Activated CD8-positive, alpha-beta T cell treated with anti-CD3 and anti-CD28 coated beads, Interleukin-2, amount 10 ng/mL, durations not matched to agents 7 days and 5 days (primary cell): ENCODE results near the gene KAZN. TPM values are rescaled to one million over a fixed set of nuclear protein-coding genes. Genes with fewer than 3 reads are reported as not detected.

Source experiments
- ATAC-seq: fragments of 150-1000 bp; cut with Tn5 transposase; one replicate; pipeline ENCODE4 v1.10.0; 2021; ENCODE audit warnings: moderate library complexity
- CTCF ChIA-PET: fragments of 350-600 bp; sonication (Branson Sonifier 250); formaldehyde crosslinking; loops from one replicate; lab custom pipeline; 2021; ENCODE audit warnings: antibody characterized with exemption; lab: Charles Lee
- POLR2A ChIA-PET: fragments of 350-600 bp; sonication (Branson Sonifier 250); formaldehyde crosslinking; loops from one replicate; lab custom pipeline; 2021; ENCODE audit warnings: antibody characterized with exemption; lab: Charles Lee
- DNase-seq: peaks from one replicate; pipeline ENCODE4 v3.0.0-alpha.2; 2020
- H3K27ac Mint-ChIP-seq: one replicate; pipeline ENCODE4 v1.8.0; 2021; ENCODE audit warnings: mild to moderate bottlenecking, mixed read lengths
- H3K27me3 Mint-ChIP-seq: one replicate; pipeline ENCODE4 v1.8.0; 2021; ENCODE audit warnings: low read depth, mixed read lengths
- H3K36me3 Mint-ChIP-seq: one replicate; pipeline ENCODE4 v1.8.0; 2021; ENCODE audit warnings: low read depth, mixed read lengths
- H3K4me1 Mint-ChIP-seq: one replicate; pipeline ENCODE4 v1.8.0; 2021; ENCODE audit warnings: low read depth, mixed read lengths
- H3K4me3 Mint-ChIP-seq: one replicate; pipeline ENCODE4 v1.8.0; 2021; ENCODE audit warnings: mild to moderate bottlenecking, mixed read lengths
- H3K9me3 Mint-ChIP-seq: one replicate; pipeline ENCODE4 v1.8.0; 2022; ENCODE audit warnings: mixed read lengths; ENCODE audit not compliant: insufficient read depth
- total RNA-seq, 2 experiments: library from RNA; stranded (reverse); gene quantifications; one replicate each; pipeline ENCODE4 v1.2.3, GENCODE V29; 2021

KAZN gene
- total RNA-seq, 2 experiments from 2014 or later, result 1.1 to 1.7 TPM

GRCh38 chr1:14876747-14877146 lies 278.3 kb downstream of the KAZN start:
- H3K27me3 Mint-ChIP-seq, result peaks cover 15% of the 10 kb centered on the region
- H3K4me1 Mint-ChIP-seq, result no peaks in the 10 kb centered on the region
- ATAC-seq (no peak), DNase-seq (no peak)
- ChIA-PET CTCF (no interaction called here), POLR2A (no interaction called here)
- no peak overlapping the region for H3K27ac Mint-ChIP-seq
- no peaks in the 10 kb centered on the region for H3K36me3 Mint-ChIP-seq
- H3K4me3 Mint-ChIP-seq, result no peak overlapping the region
- no peaks in the 10 kb centered on the region for H3K9me3 Mint-ChIP-seq

- no peak overlapping the region for H3K4me3 Mint-ChIP-seq
- H3K36me3 Mint-ChIP-seq, result no peaks in the 10 kb centered on the region
- ChIA-PET CTCF (no interaction called here), POLR2A (no interaction called here)
- H3K9me3 Mint-ChIP-seq, result no peaks in the 10 kb centered on the region
- H3K27me3 Mint-ChIP-seq, result peaks cover 15% of the 10 kb centered on the region
- DNase-seq (no peak), ATAC-seq (no peak)
- no peak overlapping the region for H3K27ac Mint-ChIP-seq
- no peaks in the 10 kb centered on the region for H3K4me1 Mint-ChIP-seq
These were observed 278.7 kb downstream of the KAZN start for GRCh38 chr1:14877224-14877623.

- DNase-seq, result no peak
- Mint-ChIP-seq H3K4me1 (no peaks in the 10 kb centered on the region), H3K27me3 (peaks cover 15% of the 10 kb centered on the region), H3K9me3 (no peaks in the 10 kb centered on the region), H3K27ac (no peak overlapping the region), H3K4me3 (no peak overlapping the region), H3K36me3 (no peaks in the 10 kb centered on the region)
- ChIA-PET POLR2A (no interaction called here), CTCF (no interaction called here)
- no peak for ATAC-seq
These were observed 279.6 kb downstream of the KAZN start for GRCh38 chr1:14878124-14878523.

GRCh38 chr1:14878951-14879350 lies 280.5 kb downstream of the KAZN start:
- no peaks in the 10 kb centered on the region for H3K36me3 Mint-ChIP-seq
- peaks cover 15% of the 10 kb centered on the region for H3K27me3 Mint-ChIP-seq
- ATAC-seq (no peak), DNase-seq (no peak)
- POLR2A ChIA-PET, result no interaction called here
- H3K4me1 Mint-ChIP-seq, result no peaks in the 10 kb centered on the region
- CTCF ChIA-PET, result no interaction called here
- H3K4me3 Mint-ChIP-seq, result no peak overlapping the region
- H3K27ac Mint-ChIP-seq, result no peak overlapping the region
- H3K9me3 Mint-ChIP-seq, result no peaks in the 10 kb centered on the region

- Mint-ChIP-seq H3K27me3 (peaks cover 11% of the 10 kb centered on the region), H3K4me3 (no peak overlapping the region), H3K36me3 (no peaks in the 10 kb centered on the region), H3K27ac (no peak overlapping the region), H3K4me1 (no peaks in the 10 kb centered on the region), H3K9me3 (no peaks in the 10 kb centered on the region)
- no peak for ATAC-seq
- DNase-seq, result no peak
- ChIA-PET POLR2A (no interaction called here), CTCF (interaction anchor here (1.2 kb wide), 1 partner anchor 147 kb away, joined by 4 read pairs; no protein-coding TSS in a partner anchor)
These were observed 282.2 kb downstream of the KAZN start for GRCh38 chr1:14880456-14881316.

- DNase-seq, result no peak
- ChIA-PET CTCF (no interaction called here), POLR2A (no interaction called here)
- no peaks in the 10 kb centered on the region for H3K36me3 Mint-ChIP-seq
- H3K4me3 Mint-ChIP-seq, result no peak overlapping the region
- H3K4me1 Mint-ChIP-seq, result no peaks in the 10 kb centered on the region
- no peaks in the 10 kb centered on the region for H3K9me3 Mint-ChIP-seq
- H3K27me3 Mint-ChIP-seq, result peaks cover 1% of the 10 kb centered on the region
- no peak for ATAC-seq
- no peak overlapping the region for H3K27ac Mint-ChIP-seq
These were observed 283.5 kb downstream of the KAZN start for GRCh38 chr1:14881775-14882672.

- ChIA-PET POLR2A (no interaction called here), CTCF (no interaction called here)
- H3K4me1 Mint-ChIP-seq, result no peaks in the 10 kb centered on the region
- H3K27me3 Mint-ChIP-seq, result no peaks in the 10 kb centered on the region
- no peaks in the 10 kb centered on the region for H3K9me3 Mint-ChIP-seq
- H3K36me3 Mint-ChIP-seq, result no peaks in the 10 kb centered on the region
- DNase-seq (no peak), ATAC-seq (no peak)
- no peak overlapping the region for H3K27ac Mint-ChIP-seq
- H3K4me3 Mint-ChIP-seq, result no peak overlapping the region
These were observed 286.2 kb downstream of the KAZN start for GRCh38 chr1:14884614-14885175.

- Mint-ChIP-seq H3K4me3 (no peak overlapping the region), H3K27me3 (no peaks in the 10 kb centered on the region), H3K4me1 (no peaks in the 10 kb centered on the region), H3K9me3 (no peaks in the 10 kb centered on the region), H3K27ac (no peak overlapping the region), H3K36me3 (no peaks in the 10 kb centered on the region)
- DNase-seq (no peak), ATAC-seq (no peak)
- ChIA-PET CTCF (no interaction called here), POLR2A (no interaction called here)
These were observed 288.6 kb downstream of the KAZN start for GRCh38 chr1:14887044-14887566.

- POLR2A ChIA-PET, result no interaction called here
- H3K9me3 Mint-ChIP-seq, result no peaks in the 10 kb centered on the region
- no peaks in the 10 kb centered on the region for H3K36me3 Mint-ChIP-seq
- CTCF ChIA-PET, result interaction anchor here (1.3 kb wide), 1 partner anchor 27 kb away, joined by 3 read pairs; no protein-coding TSS in a partner anchor
- no peak overlapping the region for H3K4me3 Mint-ChIP-seq
- H3K27ac Mint-ChIP-seq, result no peak overlapping the region
- no peaks in the 10 kb centered on the region for H3K27me3 Mint-ChIP-seq
- no peaks in the 10 kb centered on the region for H3K4me1 Mint-ChIP-seq
- DNase-seq (no peak), ATAC-seq (no peak)
These were observed 289.4 kb downstream of the KAZN start for GRCh38 chr1:14887764-14888350.

- Mint-ChIP-seq H3K27ac (no peak overlapping the region), H3K4me1 (no peaks in the 10 kb centered on the region), H3K36me3 (no peaks in the 10 kb centered on the region)
These were observed 289.9 kb downstream of the KAZN start for GRCh38 chr1:14888374-14888773.

GRCh38 chr1:14889825-14890440 lies 291.4 kb downstream of the KAZN start:
- ATAC-seq, result no peak
- no peaks in the 10 kb centered on the region for H3K27me3 Mint-ChIP-seq
- H3K27ac Mint-ChIP-seq, result no peak overlapping the region
- DNase-seq, result no peak
- ChIA-PET CTCF (no interaction called here), POLR2A (no interaction called here)
- H3K9me3 Mint-ChIP-seq, result no peaks in the 10 kb centered on the region
- H3K4me1 Mint-ChIP-seq, result no peaks in the 10 kb centered on the region
- no peaks in the 10 kb centered on the region for H3K36me3 Mint-ChIP-seq
- H3K4me3 Mint-ChIP-seq, result no peak overlapping the region

More at GRCh38 chr1:14888374-14888773, 289.9 kb downstream of the KAZN start:
- no peak overlapping the region for H3K4me3 Mint-ChIP-seq
- ChIA-PET POLR2A (no interaction called here), CTCF (interaction anchor here (1.3 kb wide), 1 partner anchor 27 kb away, joined by 3 read pairs; no protein-coding TSS in a partner anchor)
- H3K27me3 Mint-ChIP-seq, result no peaks in the 10 kb centered on the region
- no peaks in the 10 kb centered on the region for H3K9me3 Mint-ChIP-seq
- ATAC-seq (no peak), DNase-seq (no peak)
